Left ventricle myocardium inferior (tissue), 1 donor: ENCODE data around the gene OR52E6. TPM values are rescaled to one million over a fixed set of nuclear protein-coding genes. Genes with fewer than 3 reads are reported as not detected.

Experiments used
- DNase-seq: peaks from one replicate; pipeline ENCODE4 v3.0.0-alpha.2; 2020
- H3K27ac ChIP-seq: fragments of 200-600 bp; replicated peaks from 2 replicates; pipeline ENCODE4 v1.8.0; 2021
- H3K27me3 ChIP-seq: fragments of 200-600 bp; 2 replicates; pipeline ENCODE4 v1.8.0; 2021; ENCODE audit warnings: low read depth
- H3K36me3 ChIP-seq: fragments of 200-600 bp; 2 replicates; pipeline ENCODE4 v1.8.0; 2021
- H3K4me1 ChIP-seq: fragments of 200-600 bp; 2 replicates; pipeline ENCODE4 v1.8.0; 2021
- H3K4me3 ChIP-seq: fragments of 200-600 bp; 2 replicates; pipeline ENCODE4 v1.8.0; 2021; ENCODE audit warnings: mild to moderate bottlenecking, moderate library complexity
- H3K9me3 ChIP-seq: fragments of 200-600 bp; replicated peaks from 2 replicates; pipeline ENCODE4 v1.8.0; 2021
- intact Hi-C: fragments of 100-400 bp; cut with micrococcal nuclease; formaldehyde crosslinking; loops from one replicate; pipeline ENCODE4 v1.11.0; 2022
- total RNA-seq: library from RNA; stranded (reverse); fragmentation: NEBNext Ultra II Directional; extraction: Animal tissue kit (Norgen Biotek cat#: 25700); gene quantifications from one replicate; pipeline ENCODE4 v1.2.1, GENCODE V29; 2021
- TF ChIP-seq, protein P1 (sequence below): fragments of 200-600 bp; IDR thresholded peaks from 2 replicates; pipeline ENCODE4 v1.8.0; 2021; ENCODE audit warnings: antibody characterized with exemption, mild to moderate bottlenecking, borderline replicate concordance
- donor health status: DM: no; HTN: yes; CAD: no; lungs with severe emphysema.

OR52E6 gene
- total RNA-seq, 1 donor from 2014 or later, result not detected

DNA sequence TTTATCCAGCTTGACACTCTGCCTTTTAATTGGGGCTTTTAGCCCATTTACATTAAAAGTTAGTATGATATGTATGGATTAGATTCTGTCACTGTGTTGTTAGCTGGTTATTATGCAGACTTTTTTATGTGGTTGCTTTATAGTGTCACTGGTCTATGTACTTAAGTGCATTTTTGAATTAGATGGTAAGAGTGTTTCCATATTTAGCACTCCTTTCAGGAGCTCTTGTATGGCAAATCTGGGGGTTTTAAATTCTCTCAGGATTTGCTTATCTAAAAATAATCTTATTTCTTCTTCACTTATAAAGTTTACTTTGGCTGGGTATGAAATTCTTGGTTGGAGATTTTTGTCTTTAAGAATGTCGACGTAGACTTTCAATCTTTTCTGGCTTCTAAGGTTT is 4.0 kb downstream of the OR52E6 start:
- TF ChIP-seq, protein P1, sequence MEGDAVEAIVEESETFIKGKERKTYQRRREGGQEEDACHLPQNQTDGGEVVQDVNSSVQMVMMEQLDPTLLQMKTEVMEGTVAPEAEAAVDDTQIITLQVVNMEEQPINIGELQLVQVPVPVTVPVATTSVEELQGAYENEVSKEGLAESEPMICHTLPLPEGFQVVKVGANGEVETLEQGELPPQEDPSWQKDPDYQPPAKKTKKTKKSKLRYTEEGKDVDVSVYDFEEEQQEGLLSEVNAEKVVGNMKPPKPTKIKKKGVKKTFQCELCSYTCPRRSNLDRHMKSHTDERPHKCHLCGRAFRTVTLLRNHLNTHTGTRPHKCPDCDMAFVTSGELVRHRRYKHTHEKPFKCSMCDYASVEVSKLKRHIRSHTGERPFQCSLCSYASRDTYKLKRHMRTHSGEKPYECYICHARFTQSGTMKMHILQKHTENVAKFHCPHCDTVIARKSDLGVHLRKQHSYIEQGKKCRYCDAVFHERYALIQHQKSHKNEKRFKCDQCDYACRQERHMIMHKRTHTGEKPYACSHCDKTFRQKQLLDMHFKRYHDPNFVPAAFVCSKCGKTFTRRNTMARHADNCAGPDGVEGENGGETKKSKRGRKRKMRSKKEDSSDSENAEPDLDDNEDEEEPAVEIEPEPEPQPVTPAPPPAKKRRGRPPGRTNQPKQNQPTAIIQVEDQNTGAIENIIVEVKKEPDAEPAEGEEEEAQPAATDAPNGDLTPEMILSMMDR, result no peak

DNA sequence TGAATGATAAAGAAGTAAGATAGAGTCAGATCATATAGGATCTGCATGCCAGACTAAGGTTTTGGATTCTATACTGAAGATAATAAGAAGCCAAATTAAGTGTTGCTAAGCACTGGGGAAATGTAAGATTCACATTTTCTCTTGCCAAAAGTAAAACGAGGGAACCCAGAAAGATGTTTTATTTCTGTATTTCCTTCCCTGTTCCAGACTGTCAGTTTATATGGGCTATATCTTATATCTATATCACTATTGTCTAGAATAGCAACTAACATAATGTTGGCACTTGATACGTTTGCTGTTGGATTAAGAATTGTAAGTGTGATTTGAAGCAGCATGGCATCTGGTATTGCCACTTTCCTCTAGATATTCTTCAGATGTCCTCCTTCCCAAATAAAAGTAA is 8.3 kb downstream of the OR52E6 start:
- Histone ChIP-seq H3K27ac (no peak overlapping the region), H3K4me1 (no peaks in the 10 kb centered on the region), H3K9me3 (peaks cover 25% of the 10 kb centered on the region), H3K27me3 (no peaks in the 10 kb centered on the region), H3K4me3 (no peak overlapping the region), H3K36me3 (no peaks in the 10 kb centered on the region)
- intact Hi-C loops, result no loop called here
- DNase-seq, result no peak
- TF ChIP-seq, protein P1, result no peak

More for the DNA sequence above, 4.0 kb downstream of the OR52E6 start:
- Histone ChIP-seq H3K36me3 (no peaks in the 10 kb centered on the region), H3K27me3 (no peaks in the 10 kb centered on the region), H3K4me3 (no peak overlapping the region), H3K9me3 (peaks cover 18% of the 10 kb centered on the region), H3K27ac (no peak overlapping the region), H3K4me1 (no peaks in the 10 kb centered on the region)
- DNase-seq, result no peak
- intact Hi-C loops, result no loop called here

DNA sequence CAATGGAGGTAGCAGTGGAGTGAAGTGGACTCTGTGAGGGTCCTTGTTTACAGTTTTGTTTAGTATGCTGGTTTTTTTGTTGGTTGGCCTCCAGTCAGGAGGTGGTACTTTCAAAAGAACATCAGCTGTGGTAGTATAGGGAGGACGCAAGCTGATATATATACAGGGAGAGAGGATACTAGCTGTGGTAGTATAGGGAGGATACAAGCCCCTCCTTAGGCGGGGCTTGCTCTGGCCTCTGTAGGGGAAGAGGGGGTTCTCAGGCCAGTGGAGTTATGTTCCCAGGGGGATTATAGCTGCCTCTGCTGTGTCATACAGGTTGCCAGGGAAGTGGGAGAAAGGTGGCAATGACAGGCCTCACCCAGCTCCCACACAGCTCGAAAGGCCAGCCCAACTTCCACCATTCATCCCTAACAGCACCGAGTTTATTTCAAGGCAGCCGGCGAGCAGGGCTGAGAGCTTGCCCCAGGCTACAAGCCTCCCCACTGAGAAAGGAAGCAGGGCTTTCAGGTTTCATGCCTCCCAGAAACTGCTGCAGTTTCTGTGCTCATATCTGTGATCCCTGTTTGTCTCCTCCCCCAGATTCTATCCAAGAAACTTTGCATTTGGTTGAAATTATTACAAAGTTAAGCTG is 10.4 kb downstream of the OR52E6 start:
- no peaks in the 10 kb centered on the region for H3K36me3 ChIP-seq
- intact Hi-C loops, result no loop called here
- H3K4me1 ChIP-seq, result no peaks in the 10 kb centered on the region
- TF ChIP-seq, protein P1, result no peak
- H3K4me3 ChIP-seq, result no peak overlapping the region
- no peak for DNase-seq
- H3K27me3 ChIP-seq, result no peaks in the 10 kb centered on the region
- no peak overlapping the region for H3K27ac ChIP-seq
- H3K9me3 ChIP-seq, result peaks cover 13% of the 10 kb centered on the region

DNA sequence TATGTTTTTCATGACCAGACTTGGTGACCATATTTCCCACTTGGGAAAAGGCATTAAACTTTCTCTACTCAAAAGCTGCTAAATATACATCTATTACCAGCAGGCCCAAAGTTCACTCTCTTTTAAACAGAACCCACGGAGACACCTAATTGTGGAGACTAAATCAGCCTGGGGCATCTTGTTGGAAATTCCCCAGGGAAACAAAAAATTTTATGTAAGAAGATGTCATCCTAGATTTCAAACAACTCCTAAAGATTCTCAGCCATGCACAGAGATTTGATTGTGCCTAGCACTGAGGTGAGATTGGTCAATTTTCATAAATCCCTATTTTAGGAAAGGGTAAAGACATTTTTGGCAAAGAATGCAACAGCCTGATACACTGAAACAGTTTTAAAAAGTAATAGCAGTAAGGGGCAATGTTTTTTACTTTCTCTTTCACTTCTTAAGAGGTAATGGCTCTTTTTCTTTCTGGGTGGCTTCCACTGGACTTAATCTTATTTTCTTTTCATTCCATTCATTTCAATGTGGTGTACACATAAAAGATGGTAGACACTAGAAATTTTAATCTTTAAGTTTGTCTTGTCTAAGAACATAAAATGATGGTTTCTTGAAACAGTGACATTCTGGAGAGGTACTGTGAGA is 23.3 kb downstream of the OR52E6 start:
- peaks cover 4% of the 10 kb centered on the region for H3K4me1 ChIP-seq
- intact Hi-C loops, result no loop called here
- TF ChIP-seq, protein P1, result no peak
- H3K36me3 ChIP-seq, result no peaks in the 10 kb centered on the region
- H3K27me3 ChIP-seq, result no peaks in the 10 kb centered on the region
- H3K4me3 ChIP-seq, result no peak overlapping the region
- H3K9me3 ChIP-seq, result no peaks in the 10 kb centered on the region
- no peak for DNase-seq
- H3K27ac ChIP-seq, result no peak overlapping the region

DNA sequence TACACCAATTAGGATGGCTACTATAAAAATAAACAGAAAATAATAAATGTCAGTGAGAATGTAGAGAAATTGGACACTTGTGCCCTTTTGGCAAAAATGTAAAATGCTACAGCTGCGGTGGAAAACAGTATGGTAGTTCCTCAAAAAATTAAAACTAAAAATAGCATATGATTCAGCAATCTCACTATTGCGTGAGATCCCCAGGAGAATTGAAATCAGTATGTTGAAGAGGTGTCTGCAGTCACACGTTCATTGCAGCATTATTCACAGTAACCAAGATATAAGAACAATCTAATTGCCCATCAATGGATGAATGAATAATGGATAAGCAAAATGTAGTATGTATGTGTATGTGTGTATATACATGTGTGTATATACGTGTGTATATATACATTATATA is 26.2 kb downstream of the OR52E6 start:
- Histone ChIP-seq H3K4me3 (no peak overlapping the region), H3K9me3 (no peaks in the 10 kb centered on the region), H3K4me1 (peaks cover 4% of the 10 kb centered on the region), H3K27me3 (no peaks in the 10 kb centered on the region), H3K36me3 (no peaks in the 10 kb centered on the region), H3K27ac (no peak overlapping the region)
- TF ChIP-seq, protein P1, result no peak
- DNase-seq, result no peak
- intact Hi-C loops, result no loop called here
